GM12875 (cell line): Measurements from ENCODE around the gene PSMA3.
"Not testable (repeated sequence)": the region's sequence is repeated elsewhere in the genome, so short reads cannot be mapped to it uniquely, and the experiment has no call there.

ENCODE experiments used
- H3K4me3 ChIP-seq: one replicate; pipeline ENCODE4 v1.5.1; 2011; ENCODE audit warnings: low read depth, low read length, control low read depth
- CTCF ChIP-seq: IDR thresholded peaks from 2 replicates; pipeline ENCODE4 v1.5.1; 2011; ENCODE audit warnings: low read depth, mild to moderate bottlenecking, control low read depth, inconsistent platforms, low read length, moderate library complexity, borderline replicate concordance; ENCODE audit not compliant: insufficient read depth

The PSMA3 gene

GRCh38 chr14:58243790-58244555 is 670 bp upstream of the PSMA3 start:
- no peak for TF ChIP-seq CTCF
- H3K4me3 ChIP-seq, result peak overlapping the region; percentile 46

- peak overlapping the region; percentile 91 for H3K4me3 ChIP-seq
- TF ChIP-seq CTCF, result no peak
Measured at GRCh38 chr14:58245562-58245961, 919 bp downstream of the PSMA3 start.

- no peak for TF ChIP-seq CTCF
- H3K4me3 ChIP-seq, result no peak overlapping the region
Measured at GRCh38 chr14:58249611-58250010, 5.0 kb downstream of the PSMA3 start.

- no peak overlapping the region for H3K4me3 ChIP-seq
- TF ChIP-seq CTCF, result no peak
Measured at GRCh38 chr14:58258156-58258555, 13.5 kb downstream of the PSMA3 start.

- H3K4me3 ChIP-seq, result not testable (repeated sequence)
Measured at GRCh38 chr14:58262005-58262404, 17.4 kb downstream of the PSMA3 start.

DNA sequence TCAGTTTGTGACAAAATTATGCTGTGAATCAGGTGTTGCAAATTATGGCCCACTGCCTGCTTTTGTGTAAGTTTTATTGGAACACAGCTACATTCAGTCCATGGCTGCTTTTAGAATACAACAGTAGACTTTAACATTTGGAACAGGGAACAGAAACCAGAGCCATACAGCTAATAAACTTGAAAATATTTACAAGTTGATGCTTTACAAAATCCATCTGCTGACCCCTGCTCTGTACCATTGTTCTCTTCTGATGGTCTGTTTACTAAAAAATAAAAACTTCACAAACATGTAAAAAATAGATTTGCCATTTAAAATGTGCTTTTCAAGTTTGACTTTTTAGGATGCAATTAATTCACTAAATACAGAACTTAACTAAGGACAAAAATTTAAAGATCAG is 20.8 kb downstream of the PSMA3 start:
- TF ChIP-seq CTCF, result no peak
- H3K4me3 ChIP-seq, result no peak overlapping the region

GRCh38 chr14:58270628-58271027 is 26.0 kb downstream of the PSMA3 start:
- H3K4me3 ChIP-seq, result no peak overlapping the region
- no peak for TF ChIP-seq CTCF
